ENCODE data around the gene MICU2.

- TF ChIP-seq POLR2A (IDR thresholded peaks at IDR 0.05; ENCODE audit: low read depth, low read length), result no peak
- no peak for TF ChIP-seq CTCF (conservative IDR thresholded peaks at IDR 0.05; ENCODE audit: low read depth, low read length)
- no peak for TF ChIP-seq RFX5 (IDR thresholded peaks at IDR 0.05; ENCODE audit: low read depth, low read length)
- no peak for TF ChIP-seq FOS (IDR thresholded peaks at IDR 0.05; ENCODE audit: low read depth, low read length)
- no peak for TF ChIP-seq SMC3 (IDR thresholded peaks at IDR 0.05; ENCODE audit: low read depth, low read length)
- no peak for TF ChIP-seq ELK1 (IDR thresholded peaks at IDR 0.05; ENCODE audit: borderline replicate concordance, low read depth, low read length)
- no peak for TF ChIP-seq RAD21 (IDR thresholded peaks at IDR 0.05; ENCODE audit: low read length)
- TF ChIP-seq MAFK (IDR thresholded peaks at IDR 0.05; ENCODE audit: low read depth, low read length), result no peak
Measured at GRCh38 chr13:21539687-21540086, 64.3 kb downstream of the MICU2 start.

Data from IMR-90 (cell line).